Fibroblast of the conjunctiva (primary cell): ENCODE measurements around the gene CPE.
"Not testable (repeated sequence)": the region's sequence is repeated elsewhere in the genome, so short reads cannot be mapped to it uniquely, and the experiment has no call there.

Experiments used
- DNase-seq: peaks from one replicate; pipeline ENCODE4 v3.0.0-alpha.2; 2010; ENCODE audit warnings: low read depth

Gene CPE

GRCh38 chr4:165378745-165379677, at the start of gene CPE:
CPE (plus strand) TSS chr4:165379008; CDS start chr4:165379222, 214 bp downstream.
- DNase-seq, result peak; percentile 55

GRCh38 chr4:165330071-165330470, 48.7 kb upstream of the CPE start:
- DNase-seq, result no peak

DNA sequence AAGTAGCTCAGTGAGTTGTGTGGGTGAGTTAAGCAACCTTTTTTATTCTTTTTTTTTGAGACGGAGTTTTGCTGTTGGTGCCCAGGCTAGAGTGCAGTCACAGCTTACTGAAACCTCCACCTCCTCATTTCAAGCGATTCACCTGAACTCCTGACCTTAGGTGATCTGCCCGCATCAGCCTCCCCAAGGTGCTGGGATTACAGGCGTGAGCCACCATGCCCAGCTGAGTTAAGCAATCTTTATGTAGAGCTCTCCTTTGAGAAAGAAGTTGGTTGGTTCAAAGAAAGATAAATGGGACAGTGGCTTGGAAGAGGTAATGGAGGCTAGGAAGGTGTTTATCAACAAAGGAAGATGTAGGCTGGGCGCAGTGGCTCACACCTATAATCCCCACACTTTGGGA, 48.1 kb upstream of the CPE start:
- DNase-seq, result no peak

DNA sequence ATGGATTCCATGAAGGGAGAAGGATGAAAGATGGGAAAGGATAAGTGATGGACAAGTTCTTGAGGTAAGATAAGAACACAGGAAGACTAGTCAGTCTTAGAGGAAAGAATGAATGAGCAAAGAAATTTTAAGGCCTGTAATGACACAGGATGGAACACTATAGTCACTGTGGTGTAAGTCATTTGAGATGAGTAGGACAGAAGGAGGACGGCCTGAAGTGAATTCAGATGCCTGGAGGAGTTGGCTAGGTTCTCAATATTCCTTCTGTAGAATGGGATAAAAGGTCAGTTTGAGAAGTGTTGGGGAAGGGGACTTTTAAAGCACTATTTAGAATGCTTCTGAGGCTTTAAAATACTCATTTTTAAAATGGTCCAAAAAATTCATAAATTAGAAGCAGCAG, 47.4 kb upstream of the CPE start:
- DNase-seq, result no peak

GRCh38 chr4:165331823-165332222, 47.0 kb upstream of the CPE start:
- DNase-seq, result no peak

- DNase-seq, result no peak
Measured at GRCh38 chr4:165332502-165332901, 46.3 kb upstream of the CPE start.

- no peak for DNase-seq
Measured at GRCh38 chr4:165335163-165335703, 43.6 kb upstream of the CPE start.

GRCh38 chr4:165336743-165337142, 42.1 kb upstream of the CPE start:
- DNase-seq, result no peak

DNA sequence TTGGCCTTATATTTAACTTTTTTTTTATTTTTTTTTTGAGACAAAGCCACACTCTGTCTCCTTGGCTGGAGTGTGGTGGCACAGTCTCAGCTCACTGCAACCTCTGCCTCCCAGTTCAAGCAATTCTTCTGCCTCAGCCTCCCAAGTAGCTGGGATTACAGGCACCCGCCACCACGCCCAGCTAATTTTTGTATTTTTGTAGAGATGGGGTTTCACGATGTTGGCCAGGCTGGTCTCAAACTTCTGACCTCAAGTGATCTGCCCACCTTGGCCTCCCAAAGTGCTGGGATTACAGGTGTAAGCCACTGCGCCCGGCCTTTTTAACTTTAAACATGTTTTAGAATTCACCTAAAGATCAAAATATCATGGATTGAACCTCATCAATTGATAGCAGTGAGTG, 36.5 kb upstream of the CPE start:
- DNase-seq, result not testable (repeated sequence)

GRCh38 chr4:165343353-165344191, 35.2 kb upstream of the CPE start:
- DNase-seq, result no peak

DNA sequence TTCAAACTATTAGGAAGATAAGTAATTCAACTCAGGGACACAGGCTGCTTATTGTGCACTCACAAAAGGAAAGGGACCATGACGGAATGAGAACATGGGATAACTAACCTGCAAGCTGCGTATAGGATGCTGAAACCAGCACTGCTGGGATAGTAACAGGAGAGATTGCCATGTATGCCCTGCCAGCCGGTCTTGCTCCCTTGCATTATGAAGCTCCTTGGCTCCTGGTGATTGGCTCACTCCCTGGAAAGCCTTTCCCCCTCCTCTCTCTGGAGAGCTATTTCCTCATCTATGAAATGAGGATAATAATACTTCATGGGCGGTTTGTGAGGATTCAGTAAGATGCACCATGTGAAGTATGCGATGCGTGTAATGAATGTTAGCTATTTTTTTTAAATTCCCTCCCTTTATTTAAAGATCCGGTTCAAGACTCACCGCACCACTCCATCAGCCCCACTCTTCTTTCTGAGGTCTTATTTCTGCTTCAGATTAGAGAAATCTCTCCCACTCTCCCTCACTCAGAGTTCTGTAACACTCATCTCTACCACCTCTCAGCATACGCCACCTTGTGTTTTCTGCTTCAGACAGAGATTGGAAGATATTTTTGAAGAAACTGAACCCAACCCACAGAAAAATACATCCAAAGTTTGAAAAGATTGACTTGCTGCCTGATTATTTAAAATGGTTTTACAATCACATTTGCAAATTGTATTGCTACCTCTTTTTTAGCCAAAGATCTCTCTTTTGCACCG, 33.0 kb upstream of the CPE start:
- DNase-seq, result no peak

DNA sequence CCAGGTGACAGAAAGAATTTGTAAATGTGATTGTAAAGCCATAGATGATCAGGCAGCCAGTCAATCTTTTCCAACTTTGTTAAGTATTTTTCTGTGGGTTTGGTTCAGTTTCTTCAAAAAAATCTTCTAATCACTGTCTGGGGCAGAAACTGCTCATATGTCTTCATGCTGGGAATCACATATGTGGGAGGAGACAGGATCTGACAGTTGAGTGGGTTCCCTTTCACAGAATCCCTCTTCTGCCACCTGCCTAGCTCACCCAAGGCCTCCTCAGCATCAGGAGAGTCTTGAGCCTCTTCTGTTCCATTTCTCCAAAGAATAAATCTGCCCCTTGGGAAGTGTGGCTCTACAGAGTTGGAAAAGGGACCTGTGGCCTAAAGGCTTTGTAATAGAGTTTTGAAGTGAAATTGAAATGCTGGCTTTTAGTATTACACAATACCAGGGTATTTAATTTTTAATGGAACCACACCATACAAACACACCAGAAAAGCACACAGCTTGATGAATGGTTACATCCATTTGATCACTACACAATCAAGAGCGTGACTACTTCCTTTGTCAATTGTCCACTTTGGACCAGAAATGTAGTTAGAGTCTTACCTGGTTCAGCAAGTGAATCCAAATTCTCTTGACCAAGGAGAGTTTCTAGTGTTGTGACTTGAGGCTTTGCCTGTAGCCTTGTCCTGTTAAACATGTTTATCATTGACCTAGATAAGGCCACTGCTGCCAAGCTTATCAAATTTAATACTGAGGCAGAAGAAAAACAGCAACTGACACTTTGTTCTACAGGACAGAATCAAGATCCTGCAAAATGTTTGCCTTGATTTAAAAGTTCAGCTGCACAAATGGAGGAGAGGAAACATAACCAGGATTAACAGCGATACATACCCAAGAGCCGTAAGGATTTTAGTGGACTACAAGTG, 30.9 kb upstream of the CPE start:
- DNase-seq, result no peak

- DNase-seq, result no peak
Measured at GRCh38 chr4:165351359-165352130, 27.3 kb upstream of the CPE start.

GRCh38 chr4:165355900-165356300, 22.9 kb upstream of the CPE start:
- peak; percentile 40 for DNase-seq

DNA sequence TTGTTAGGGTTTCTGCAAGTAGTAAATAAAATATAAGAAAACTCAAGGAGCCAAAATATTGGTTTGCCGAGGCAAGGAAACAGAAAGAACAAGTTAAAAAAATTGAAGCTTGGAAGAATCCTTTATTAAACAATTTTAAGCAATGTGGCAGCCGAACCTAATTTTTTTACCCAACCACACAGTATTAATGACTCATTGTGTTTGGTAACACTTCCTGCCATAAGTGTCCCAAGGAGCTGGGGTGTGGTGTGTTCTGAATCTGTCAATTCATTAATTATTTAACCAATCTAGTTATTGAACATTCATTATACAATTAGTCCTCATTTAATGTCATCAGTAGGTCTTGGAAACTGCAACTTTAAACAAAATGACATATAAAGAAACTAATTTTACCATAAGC, 19.3 kb upstream of the CPE start:
- DNase-seq, result no peak

DNA sequence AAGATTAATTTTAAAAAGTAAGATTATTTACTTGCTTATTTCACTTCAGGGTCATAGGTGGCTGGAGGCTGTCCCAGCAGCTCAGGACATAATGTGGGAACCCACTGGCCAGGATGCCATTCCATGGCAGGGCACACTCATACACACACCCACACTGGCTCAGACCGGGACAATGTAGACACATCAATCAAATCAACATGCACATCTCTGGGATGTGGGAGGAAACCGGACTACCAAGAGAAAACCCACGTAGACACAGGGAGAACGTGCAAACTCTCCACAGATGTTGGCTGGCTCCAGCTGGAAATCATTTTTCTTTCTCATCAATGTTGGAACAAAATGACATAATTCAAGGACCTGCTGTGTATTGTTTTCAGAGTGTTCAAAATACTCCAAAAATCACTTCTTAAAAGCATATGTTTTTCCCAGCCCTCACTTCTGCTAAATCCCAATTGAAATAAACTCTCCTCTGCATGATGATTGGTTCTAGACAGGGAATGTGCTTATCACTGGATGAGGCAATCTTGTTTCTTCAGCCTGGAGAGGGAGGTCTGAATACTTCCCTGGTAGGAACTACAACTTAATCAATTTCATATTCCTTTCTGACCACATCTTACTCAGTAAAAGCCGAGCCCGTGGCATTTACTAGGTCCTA, 18.6 kb upstream of the CPE start:
- DNase-seq, result no peak

GRCh38 chr4:165360985-165361670, 17.7 kb upstream of the CPE start:
- no peak for DNase-seq

GRCh38 chr4:165361810-165362209, 17.0 kb upstream of the CPE start:
- DNase-seq, result no peak
